Smooth muscle cell (in vitro differentiated cells): ENCODE data around the gene ISL2. TPM values are rescaled to one million over a fixed set of nuclear protein-coding genes. Genes with fewer than 3 reads are reported as not detected.
A peak's percentile ranks its signal among the peaks of the same experiment; 100 is the strongest.
"Not testable (repeated sequence)": the region's sequence is repeated elsewhere in the genome, so short reads cannot be mapped to it uniquely, and the experiment has no call there.

Source experiments
- DNase-seq: peaks from one replicate; lab custom pipeline; 2025; ENCODE audit not compliant: unreplicated experiment; lab: John Stamatoyannopoulos, UW
- H2AFZ ChIP-seq: fragments of 200-600 bp; sonication (generic); 2 replicates; pipeline ENCODE4 v1.6.0; 2016; ENCODE audit warnings: antibody characterized with exemption, low read depth, mild to moderate bottlenecking
- H3F3A ChIP-seq: fragments of 200-600 bp; sonication (generic); 2 replicates; pipeline ENCODE4 v1.6.0; 2017; ENCODE audit warnings: antibody characterized with exemption, low read depth
- H3K27ac ChIP-seq: fragments of 200-600 bp; sonication (generic); 2 replicates; pipeline ENCODE4 v1.5.1; 2016; ENCODE audit warnings: low read depth, mild to moderate bottlenecking
- H3K27me3 ChIP-seq: fragments of 200-600 bp; sonication (generic); 2 replicates; pipeline ENCODE4 v1.6.1; 2016; ENCODE audit warnings: low read depth, mild to moderate bottlenecking
- H3K36me3 ChIP-seq: fragments of 200-600 bp; sonication (generic); 2 replicates; pipeline ENCODE4 v1.5.1; 2016; ENCODE audit warnings: low read depth
- H3K4me1 ChIP-seq: fragments of 200-600 bp; sonication (generic); 2 replicates; pipeline ENCODE4 v1.5.1; 2016; ENCODE audit warnings: low read depth
- H3K4me2 ChIP-seq: fragments of 200-600 bp; sonication (generic); 2 replicates; pipeline ENCODE4 v1.6.0; 2016; ENCODE audit warnings: mild to moderate bottlenecking
- H3K4me3 ChIP-seq: fragments of 200-600 bp; sonication (generic); 2 replicates; pipeline ENCODE4 v1.5.1; 2016; ENCODE audit warnings: mild to moderate bottlenecking
- H3K79me2 ChIP-seq: fragments of 200-600 bp; sonication (generic); 2 replicates; pipeline ENCODE4 v1.6.0; 2016; ENCODE audit warnings: low read depth, mild to moderate bottlenecking
- H3K9ac ChIP-seq: fragments of 200-600 bp; sonication (generic); 2 replicates; pipeline ENCODE4 v1.6.0; 2016; ENCODE audit warnings: low read depth
- H3K9me3 ChIP-seq: fragments of 200-600 bp; sonication (generic); replicated peaks from 2 replicates; pipeline ENCODE4 v1.5.1; 2016; ENCODE audit warnings: low read depth
- H4K20me1 ChIP-seq: fragments of 200-600 bp; sonication (generic); 2 replicates; pipeline ENCODE4 v1.6.0; 2016; ENCODE audit warnings: low read depth
- WGBS: methylation state at CpG from one replicate; pipeline ENCODE4 v1.1.7; 2016; ENCODE audit warnings: low lambda C conversion rate; 5-methylcytosine and 5-hydroxymethylcytosine counted together
- polyA plus RNA-seq: library from polyadenylated mRNA; unstranded; fragments of >200 nt; fragmentation: Nextera tagmentation; extraction: Ambion mirVana; gene quantifications from 2 replicates; pipeline ENCODE4 v1.2.1, GENCODE V29; 2016
- total RNA-seq: library from RNA; depleted of rRNA; stranded (reverse); fragments of >200 nt; gene quantifications from 2 replicates; pipeline ENCODE4 v1.2.3, GENCODE V29; 2014
- TF ChIP-seq, protein P1 (sequence below): fragments of 200-600 bp; sonication (generic); IDR thresholded peaks from 2 replicates; pipeline ENCODE4 v1.5.1; 2017; ENCODE audit warnings: borderline replicate concordance, mild to moderate bottlenecking, antibody characterized with exemption; ENCODE audit not compliant: insufficient read depth, poor library complexity, severe bottlenecking

Gene ISL2
- total RNA-seq (0.22 and 0.45 TPM in 2 replicates), polyA plus RNA-seq (0.35 TPM in 1 of 2 replicates, not detected in the other)

DNA sequence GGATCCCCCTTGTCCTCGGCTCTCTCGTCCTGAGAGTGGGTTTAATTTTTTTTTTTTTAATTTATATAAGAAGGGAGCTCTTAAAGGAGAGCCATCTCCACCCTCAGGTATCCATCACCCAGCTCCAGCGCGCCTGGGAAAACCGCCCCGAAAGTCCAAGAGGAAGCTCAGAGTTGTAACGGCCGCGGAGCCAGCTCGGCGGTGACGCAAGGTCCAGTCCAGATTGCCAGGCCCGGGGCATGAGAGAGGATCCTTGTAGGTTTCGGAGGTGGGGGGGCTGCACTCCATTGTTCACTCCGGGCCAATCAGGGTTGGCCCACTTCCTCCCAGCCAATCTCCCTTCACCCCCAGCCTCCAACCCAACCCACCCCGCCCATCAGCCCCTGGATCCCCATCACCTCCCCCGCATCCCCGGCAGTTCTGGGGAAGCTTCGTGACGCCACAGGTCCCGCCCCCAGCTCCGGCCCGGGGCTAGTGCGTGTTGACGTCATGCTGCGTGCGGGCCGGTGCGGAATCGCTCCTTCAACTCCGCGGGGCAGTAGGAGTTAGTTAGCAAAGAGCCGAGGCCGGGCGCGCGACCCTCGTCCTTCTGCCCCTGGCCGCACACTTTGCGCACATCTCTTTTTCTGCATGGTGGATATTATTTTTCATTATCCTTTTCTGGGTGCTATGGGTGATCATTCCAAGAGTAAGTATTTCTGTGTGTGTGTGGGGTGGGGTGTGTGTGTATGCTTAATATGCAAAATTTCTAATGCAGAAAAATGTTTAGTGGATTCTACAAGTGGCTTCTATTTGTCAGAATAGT is at the start of gene ISL2:
Gene ISL2, plus strand, starts transcription at position 520 of the 805 bp plus-strand sequence. Its CDS starts 111 bp downstream, at position 631.
- Histone ChIP-seq H2AFZ (no peak within 1 kb of the TSS), H4K20me1 (peaks cover 21% of the 10 kb centered on the region), H3K36me3 (no peaks in the 10 kb centered on the region), H3K4me3 (peak within 1 kb of the TSS; percentile 45), H3K27me3 (peaks cover 91% of the 10 kb centered on the region), H3K4me1 (peaks cover 41% of the 10 kb centered on the region), H3K4me2 (peak within 1 kb of the TSS; percentile 88), H3K27ac (no peak within 1 kb of the TSS), H3F3A (no peaks in the 10 kb centered on the region), H3K9me3 (no peaks in the 10 kb centered on the region), H3K79me2 (no peaks in the 10 kb centered on the region), H3K9ac (no peak within 1 kb of the TSS)
- 2% methylated on average over 37 of the region's 40 CpGs for WGBS
- DNase-seq: no peak
- TF ChIP-seq, protein P1, sequence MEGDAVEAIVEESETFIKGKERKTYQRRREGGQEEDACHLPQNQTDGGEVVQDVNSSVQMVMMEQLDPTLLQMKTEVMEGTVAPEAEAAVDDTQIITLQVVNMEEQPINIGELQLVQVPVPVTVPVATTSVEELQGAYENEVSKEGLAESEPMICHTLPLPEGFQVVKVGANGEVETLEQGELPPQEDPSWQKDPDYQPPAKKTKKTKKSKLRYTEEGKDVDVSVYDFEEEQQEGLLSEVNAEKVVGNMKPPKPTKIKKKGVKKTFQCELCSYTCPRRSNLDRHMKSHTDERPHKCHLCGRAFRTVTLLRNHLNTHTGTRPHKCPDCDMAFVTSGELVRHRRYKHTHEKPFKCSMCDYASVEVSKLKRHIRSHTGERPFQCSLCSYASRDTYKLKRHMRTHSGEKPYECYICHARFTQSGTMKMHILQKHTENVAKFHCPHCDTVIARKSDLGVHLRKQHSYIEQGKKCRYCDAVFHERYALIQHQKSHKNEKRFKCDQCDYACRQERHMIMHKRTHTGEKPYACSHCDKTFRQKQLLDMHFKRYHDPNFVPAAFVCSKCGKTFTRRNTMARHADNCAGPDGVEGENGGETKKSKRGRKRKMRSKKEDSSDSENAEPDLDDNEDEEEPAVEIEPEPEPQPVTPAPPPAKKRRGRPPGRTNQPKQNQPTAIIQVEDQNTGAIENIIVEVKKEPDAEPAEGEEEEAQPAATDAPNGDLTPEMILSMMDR: no peak

DNA sequence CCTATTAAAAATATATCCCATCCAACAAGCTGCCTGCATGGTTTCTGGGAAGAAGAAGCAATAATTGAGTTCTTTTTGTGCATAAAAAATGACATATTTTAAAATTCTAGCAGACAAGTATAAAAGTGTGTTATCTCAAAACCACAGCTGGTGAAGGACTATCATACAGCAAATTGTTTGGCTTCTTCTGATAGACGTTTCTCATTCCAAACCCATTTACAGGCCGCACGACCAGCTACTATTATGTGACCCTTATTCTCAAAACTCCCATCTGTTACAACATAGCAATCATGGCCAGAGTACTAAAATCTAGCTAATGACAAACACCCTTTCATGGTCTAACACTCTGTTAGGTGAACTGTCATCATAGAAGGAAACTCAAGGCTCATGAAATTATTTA is 47.0 kb upstream of the ISL2 start:
- H3K27me3 ChIP-seq: no peaks in the 10 kb centered on the region
- no peak for DNase-seq
- H3K4me1 ChIP-seq: no peaks in the 10 kb centered on the region
- peaks cover 17% of the 10 kb centered on the region for H3K36me3 ChIP-seq
- no peak overlapping the region for H3K4me2 ChIP-seq
- H3K27ac ChIP-seq: no peak overlapping the region
- TF ChIP-seq, protein P1: no peak
- no peaks in the 10 kb centered on the region for H3K9me3 ChIP-seq
- H3K4me3 ChIP-seq: no peak overlapping the region
- no peaks in the 10 kb centered on the region for H3F3A ChIP-seq
- no peak overlapping the region for H2AFZ ChIP-seq
- H3K79me2 ChIP-seq: peaks cover 26% of the 10 kb centered on the region
- WGBS: 67% methylated on average over 3 of the region's 3 CpGs
- peaks cover 51% of the 10 kb centered on the region for H4K20me1 ChIP-seq
- H3K9ac ChIP-seq: no peak overlapping the region

DNA sequence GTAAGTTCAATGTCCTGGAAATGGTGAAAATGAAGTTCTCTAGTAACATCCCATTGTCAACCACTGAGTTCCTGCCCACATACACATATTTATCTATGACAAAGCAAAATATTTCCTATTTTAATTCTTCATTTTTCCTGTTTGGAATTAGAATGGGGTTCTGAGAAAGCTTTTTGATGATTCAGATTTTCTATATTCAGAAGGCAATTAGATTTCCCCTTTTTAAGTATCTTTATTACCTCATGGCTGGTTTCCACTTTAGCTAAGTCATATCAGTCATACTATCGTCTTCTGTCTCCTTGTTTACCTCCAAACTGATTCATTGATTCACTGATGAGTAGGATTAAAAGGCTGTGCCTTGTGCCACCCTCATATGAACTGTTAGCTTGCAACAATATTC is 43.2 kb upstream of the ISL2 start:
- H3K4me2 ChIP-seq: no peak overlapping the region
- H4K20me1 ChIP-seq: peaks cover 84% of the 10 kb centered on the region
- no peak overlapping the region for H3K9ac ChIP-seq
- H3K27ac ChIP-seq: no peak overlapping the region
- H3K4me1 ChIP-seq: no peaks in the 10 kb centered on the region
- TF ChIP-seq, protein P1: no peak
- WGBS: 77% methylated on average over 1 of the region's 1 CpG
- H3K27me3 ChIP-seq: no peaks in the 10 kb centered on the region
- H3K79me2 ChIP-seq: peaks cover 61% of the 10 kb centered on the region
- no peak for DNase-seq
- no peaks in the 10 kb centered on the region for H3K36me3 ChIP-seq
- no peak overlapping the region for H3K4me3 ChIP-seq
- no peak overlapping the region for H2AFZ ChIP-seq
- no peaks in the 10 kb centered on the region for H3F3A ChIP-seq
- no peaks in the 10 kb centered on the region for H3K9me3 ChIP-seq

DNA sequence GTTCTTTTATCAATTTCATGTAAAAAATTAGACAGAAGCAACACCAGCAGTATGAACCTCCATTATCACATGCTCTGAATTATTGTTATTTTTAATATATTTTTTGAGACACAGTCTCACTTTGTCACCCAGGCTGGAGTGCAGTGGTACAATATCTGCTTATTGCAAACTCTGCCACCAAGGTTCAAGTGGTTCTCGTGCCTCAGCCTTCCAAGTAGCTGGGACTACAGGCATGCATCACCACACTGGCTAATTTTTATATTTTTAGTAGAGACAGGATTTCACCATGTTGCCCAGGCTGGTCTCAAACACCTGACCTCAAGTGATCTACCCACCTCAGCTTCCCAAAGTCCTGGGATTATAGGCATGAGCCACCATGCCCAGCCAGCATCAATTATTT is 42.1 kb upstream of the ISL2 start:
- H3K27ac ChIP-seq, H3K4me1 ChIP-seq, H3K9ac ChIP-seq, H3K27me3 ChIP-seq, DNase-seq, H2AFZ ChIP-seq, H3F3A ChIP-seq, H3K9me3 ChIP-seq, H3K4me2 ChIP-seq, H3K36me3 ChIP-seq, H3K4me3 ChIP-seq: not testable (repeated sequence)
- Histone ChIP-seq H3K79me2 (peaks cover 72% of the 10 kb centered on the region), H4K20me1 (peaks cover 89% of the 10 kb centered on the region)
- 95% methylated on average over 1 of the region's 1 CpG for WGBS
